K562 (cell line): Measurements from ENCODE around the gene SLC1A7. TPM values are rescaled to one million over a fixed set of nuclear protein-coding genes. Genes with fewer than 3 reads are reported as not detected.

Source experiments
- ATF2 ChIP-seq: sonication (generic); formaldehyde crosslinking; IDR thresholded peaks from 2 replicates; pipeline ENCODE4 v1.8.1; 2022; ENCODE audit warnings: missing genetic modification reagents
- CBX3 ChIP-seq, 2 experiments: IDR thresholded peaks; 1 replicate in 1 of 2; 2 replicates in 1 of 2; pipeline ENCODE4 v1.6.1; 2012; ENCODE audit warnings: inconsistent platforms in 2 of 2, low read length in 2 of 2, borderline replicate concordance in 1 of 2, control low read depth in 1 of 2
- ETV6 ChIP-seq, 3 experiments: fragments of 150-350 bp in 1 of 3; sonication (generic) in 1 of 3; formaldehyde crosslinking in 1 of 3; IDR thresholded peaks; 2 replicates each; pipeline versions ENCODE4 v1.6.1 to v1.8.0; 2014 to 2022; ENCODE audit warnings: borderline replicate concordance in 2 of 3, low read depth in 2 of 3, antibody characterized with exemption in 1 of 3, low read length in 1 of 3, mild to moderate bottlenecking in 1 of 3, missing genetic modification reagents in 1 of 3
- HCFC1 ChIP-seq: IDR thresholded peaks from 2 replicates; pipeline ENCODE4 v1.6.1; 2012; ENCODE audit warnings: low read depth, low read length, improper control_type of control experiment
- IRF9 ChIP-seq: fragments of 450-650 bp; IDR thresholded peaks from 2 replicates; pipeline ENCODE4 v1.6.1; 2016; ENCODE audit warnings: missing biosample characterization, missing genetic modification characterization
- MAFK ChIP-seq: IDR thresholded peaks from 2 replicates; pipeline ENCODE4 v1.6.1; 2011; ENCODE audit warnings: low read length, improper control_type of control experiment
- NR2C1 ChIP-seq, 2 experiments: fragments of 450-650 bp; IDR thresholded peaks; 2 replicates each; pipeline ENCODE4 v1.6.1; 2017; ENCODE audit warnings: mild to moderate bottlenecking in 2 of 2, antibody characterized with exemption in 1 of 2, inconsistent platforms in 1 of 2, missing compliant biosample characterization in 1 of 2, missing genetic modification characterization in 1 of 2
- NR2C2 ChIP-seq, 2 experiments: fragments of 200-800 bp in 1 of 2; sonication (Bioruptor generic) in 1 of 2; sonication (generic) in 1 of 2; formaldehyde crosslinking in 1 of 2; IDR thresholded peaks; 2 replicates each; pipeline versions ENCODE4 v1.6.1 to v1.8.0; 2016 to 2022; ENCODE audit warnings: mild to moderate bottlenecking in 1 of 2, missing compliant biosample characterization in 1 of 2, missing genetic modification characterization in 1 of 2, missing genetic modification reagents in 1 of 2
- POLR2AphosphoS2 ChIP-seq: IDR thresholded peaks from 2 replicates; pipeline ENCODE4 v1.6.1; 2012; ENCODE audit warnings: low read length, improper control_type of control experiment
- RAD51 ChIP-seq: fragments of 450-650 bp; IDR thresholded peaks from 2 replicates; pipeline ENCODE4 v1.7.1; 2016; ENCODE audit warnings: low read depth, mild to moderate bottlenecking, borderline replicate concordance
- RBM34 ChIP-seq: fragments of 200-400 bp; formaldehyde crosslinking; IDR thresholded peaks from 2 replicates; pipeline ENCODE4 v1.6.1; 2018; ENCODE audit warnings: low read length, borderline replicate concordance; ENCODE audit not compliant: insufficient read depth
- RFX1 ChIP-seq: fragments of 450-650 bp; IDR thresholded peaks from 2 replicates; pipeline ENCODE4 v1.6.1; 2016; ENCODE audit warnings: mild to moderate bottlenecking, moderate library complexity
- RREB1 ChIP-seq: fragments of 250-450 bp; sonication (Bioruptor Pico); IDR thresholded peaks from 2 replicates; pipeline ENCODE4 v1.4.0; 2020
- TAF7 ChIP-seq: fragments of 450-650 bp; IDR thresholded peaks from 2 replicates; pipeline ENCODE4 v1.6.1; 2016; ENCODE audit warnings: missing genetic modification characterization, missing compliant biosample characterization
- ZNF140 ChIP-seq: fragments of 250-450 bp; sonication (Bioruptor Pico); IDR thresholded peaks from 2 replicates; pipeline ENCODE4 v1.8.0; 2021; ENCODE audit warnings: moderate library complexity, mild to moderate bottlenecking, inconsistent platforms
- ZNF354B ChIP-seq: fragments of 250-450 bp; sonication (Bioruptor Pico); IDR thresholded peaks from 2 replicates; pipeline ENCODE4 v1.4.0; 2020
- ZNF57 ChIP-seq: fragments of 450-650 bp; formaldehyde crosslinking; IDR thresholded peaks from 2 replicates; pipeline ENCODE4 v1.4.0; 2020; ENCODE audit warnings: mild to moderate bottlenecking, moderate library complexity
- ZZZ3 ChIP-seq: fragments of 450-650 bp; IDR thresholded peaks from 2 replicates; pipeline ENCODE4 v1.6.1; 2016; ENCODE audit warnings: antibody characterized with exemption, mild to moderate bottlenecking, moderate library complexity
- polyA plus RNA-seq, 8 experiments: library from polyadenylated mRNA; depleted of rRNA in 4 of 8; stranded (reverse) in 5 of 8; unstranded in 3 of 8; fragments of >200 nt; fragmentation: Nextera tagmentation in 2 of 8; fragmentation: Illumina TruSeq in 1 of 8; extraction: Ambion mirVana in 2 of 8; extraction: Trizol in 1 of 8; gene quantifications; 2 replicates each; pipeline versions ENCODE4 v1.2.1 to v1.2.3, GENCODE V29; 2011 to 2014; ENCODE audit warnings: inconsistent platforms in 1 of 8, missing spikeins in 1 of 8
- total RNA-seq, 7 experiments: library from RNA; depleted of rRNA in 6 of 7; stranded (reverse); fragments of >200 nt in 6 of 7; fragmentation: Illumina TruSeq in 2 of 7; extraction: Trizol in 2 of 7; gene quantifications; 2 replicates each; pipeline versions ENCODE4 v1.2.1 to v1.2.3, GENCODE V29; 2011 to 2021; ENCODE audit warnings: low replicate concordance in 1 of 7

SLC1A7 gene
- total and polyA plus RNA-seq, 9 of the 15 experiments (the other 6 are each of a cell fraction or from before 2014, with no cell fraction given) = 0.07 TPM; not detected in 8

GRCh38 chr1:53183095-53183990 is 40.9 kb upstream of the SLC1A7 start (continued):
- TF ChIP-seq ATF2 (CRISPR knock-in tag) (no peak), IRF9 (tag) (no peak), POLR2AphosphoS2 (no peak), RAD51 (peak; percentile 90), MAFK (no peak), RREB1 (no peak), CBX3 (IDR thresholded peaks at IDR 0.05; ENCODE audit: borderline replicate concordance in 1 of 2, low read length in 2 of 2) (0 out of 3 replicates have a peak, but pooled peaks of 1 of the 2 experiments have one; percentile 10), TAF7 (tag) (no peak), RFX1 (no peak), ZZZ3 (no peak), HCFC1 (no peak), ETV6 (IDR thresholded peaks at IDR 0.05; ENCODE audit: borderline replicate concordance in 1 of 2, low read depth in 2 of 2, low read length in 1 of 2) (no peak), ETV6 (CRISPR knock-in tag; IDR thresholded peaks at IDR 0.05; ENCODE audit: borderline replicate concordance) (no peak), ZNF354B (no peak), RBM34 (no peak), ZNF140 (CRISPR knock-in tag) (no peak), NR2C2 (CRISPR knock-in tag; IDR thresholded peaks at IDR 0.05) (peak; percentile 34; the same call in 1 of the 2 replicates), NR2C2 (tag; IDR thresholded peaks at IDR 0.05) (peak; percentile 91), ZNF57 (CRISPR knock-in tag) (no peak), NR2C1 (IDR thresholded peaks at IDR 0.05) (peak; percentile 90), NR2C1 (tag; IDR thresholded peaks at IDR 0.05) (peak; percentile 89)
